Mucosa of gallbladder (tissue), 1 donor: ENCODE results near the gene FCHSD2. TPM values are rescaled to one million over a fixed set of nuclear protein-coding genes. Genes with fewer than 3 reads are reported as not detected.
"Not testable (repeated sequence)": the region's sequence is repeated elsewhere in the genome, so short reads cannot be mapped to it uniquely, and the experiment has no call there.

Experiments
- DNase-seq: peaks from one replicate; pipeline ENCODE4 v3.0.0-alpha.2; 2020; ENCODE audit warnings: low spot score
- total RNA-seq: library from RNA; stranded (reverse); gene quantifications from one replicate; pipeline ENCODE4 v1.2.1, GENCODE V29; 2021
- donor health status: DM: no; HTN: no; CAD: no.

Gene FCHSD2
- total RNA-seq, 1 donor from 2014 or later = 56.4 TPM

- no peak for DNase-seq
Measured at GRCh38 chr11:72926076-72926475, 216.0 kb downstream of the FCHSD2 start.

GRCh38 chr11:72925656-72926055 is 216.5 kb downstream of the FCHSD2 start:
- no peak for DNase-seq

- no peak for DNase-seq
Measured at GRCh38 chr11:72924568-72925190, 217.4 kb downstream of the FCHSD2 start.

- no peak for DNase-seq
Measured at GRCh38 chr11:72921028-72921716, 220.9 kb downstream of the FCHSD2 start.

GRCh38 chr11:72920001-72920400 is 222.1 kb downstream of the FCHSD2 start:
- DNase-seq = no peak

- DNase-seq = no peak
Measured at GRCh38 chr11:72918851-72919250, 223.3 kb downstream of the FCHSD2 start.

- DNase-seq = no peak
Measured at GRCh38 chr11:72912253-72912652, 229.9 kb downstream of the FCHSD2 start.

GRCh38 chr11:72909558-72910388 is 232.3 kb downstream of the FCHSD2 start:
- not testable (repeated sequence) for DNase-seq

GRCh38 chr11:72908032-72908676 is 234.0 kb downstream of the FCHSD2 start:
- no peak for DNase-seq

GRCh38 chr11:72904016-72904415 is 238.1 kb downstream of the FCHSD2 start:
- no peak for DNase-seq

- DNase-seq = no peak
Measured at GRCh38 chr11:72901374-72901773, 240.7 kb downstream of the FCHSD2 start.

- no peak for DNase-seq
Measured at GRCh38 chr11:72900013-72900412, 242.1 kb downstream of the FCHSD2 start.

- no peak for DNase-seq
Measured at GRCh38 chr11:72899238-72899637, 242.9 kb downstream of the FCHSD2 start.

GRCh38 chr11:72897506-72897905 is 244.6 kb downstream of the FCHSD2 start:
- no peak for DNase-seq

GRCh38 chr11:72896431-72896830 is 245.7 kb downstream of the FCHSD2 start:
- DNase-seq = no peak

- DNase-seq = no peak
Measured at GRCh38 chr11:72890881-72891280, 251.2 kb downstream of the FCHSD2 start.

- DNase-seq = no peak
Measured at GRCh38 chr11:72886619-72887018, 255.5 kb downstream of the FCHSD2 start.

- no peak for DNase-seq
Measured at GRCh38 chr11:72885749-72886609, 256.1 kb downstream of the FCHSD2 start.

- DNase-seq = no peak
Measured at GRCh38 chr11:72876147-72876546, 266.0 kb downstream of the FCHSD2 start.

GRCh38 chr11:72875736-72876135 is 266.4 kb downstream of the FCHSD2 start:
- DNase-seq = no peak

- no peak for DNase-seq
Measured at GRCh38 chr11:72872012-72872411, 270.1 kb downstream of the FCHSD2 start.
